Peyer's patch (tissue), 4 donors: ENCODE measurements around the gene RGMA.

ENCODE experiments used
- CTCF ChIP-seq, 6 experiments: fragments of 450-650 bp in 4 of 6; fragments of 200-600 bp in 2 of 6; sonication (generic) in 1 of 6; IDR thresholded peaks; one replicate each; pipeline ENCODE4 v1.5.1; 2017 to 2019; ENCODE audit warnings: antibody characterized with exemption in 6 of 6, mild to moderate bottlenecking in 3 of 6, moderate library complexity in 1 of 6
- POLR2A ChIP-seq, 2 donors: fragments of 450-650 bp; IDR thresholded peaks; one replicate each; pipeline ENCODE4 v1.5.1; 2017; ENCODE audit warnings: antibody characterized with exemption in 2 of 2, mild to moderate bottlenecking in 2 of 2, moderate library complexity in 2 of 2

GRCh38 chr15:93045191-93045785 lies 43.7 kb downstream of the RGMA start:
- no peak for TF ChIP-seq CTCF (IDR thresholded peaks at IDR 0.05)
- no peak for TF ChIP-seq POLR2A (IDR thresholded peaks at IDR 0.05)
